ENCODE measurements around the gene CLEC4F.

CLEC4F gene

GRCh38 chr2:70779911-70780545 is 40.4 kb downstream of the CLEC4F start:
- FAIRE-seq, result no peak

DNA sequence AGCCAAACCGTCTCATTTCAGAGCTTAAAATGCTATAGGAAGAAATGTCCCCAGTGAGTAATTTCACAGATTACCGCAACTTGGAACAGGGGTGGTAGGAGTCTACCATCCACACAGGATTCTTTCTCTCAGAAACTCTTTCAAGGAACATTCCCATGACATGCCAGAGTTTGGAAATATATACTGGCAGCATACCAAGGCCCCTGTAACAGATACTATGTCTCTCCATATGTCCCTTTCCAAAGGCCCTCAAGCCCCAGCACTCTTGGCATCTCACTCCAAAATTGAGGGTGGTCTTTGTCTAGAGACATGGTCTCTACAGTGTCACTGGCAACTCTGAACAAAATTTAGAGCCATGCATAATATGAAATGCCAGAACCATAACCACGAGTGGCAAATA is 40.9 kb downstream of the CLEC4F start:
- no peak for FAIRE-seq

- FAIRE-seq, result no peak
Observed at GRCh38 chr2:70778676-70779075, 41.7 kb downstream of the CLEC4F start.

DNA sequence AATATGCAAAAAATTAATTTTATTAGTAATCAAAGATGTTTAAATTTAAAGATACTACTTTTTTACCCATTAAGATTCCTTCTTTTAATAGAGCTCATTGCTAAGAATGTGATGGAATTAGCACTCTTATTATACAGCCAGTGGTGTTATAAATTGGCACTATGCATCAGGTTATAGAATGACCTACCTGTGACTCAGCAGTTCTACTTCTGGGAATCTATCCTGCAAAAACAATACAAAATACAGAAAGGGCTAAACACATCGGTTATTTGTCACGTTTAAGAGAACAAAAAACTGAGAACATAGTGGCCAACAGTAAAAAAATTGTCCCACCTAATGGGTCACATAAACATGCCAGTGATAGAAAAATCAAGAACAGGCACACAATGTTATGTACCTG is 42.9 kb downstream of the CLEC4F start:
- FAIRE-seq, result no peak

GRCh38 chr2:70776266-70776665 is 44.1 kb downstream of the CLEC4F start:
- no peak for FAIRE-seq

DNA sequence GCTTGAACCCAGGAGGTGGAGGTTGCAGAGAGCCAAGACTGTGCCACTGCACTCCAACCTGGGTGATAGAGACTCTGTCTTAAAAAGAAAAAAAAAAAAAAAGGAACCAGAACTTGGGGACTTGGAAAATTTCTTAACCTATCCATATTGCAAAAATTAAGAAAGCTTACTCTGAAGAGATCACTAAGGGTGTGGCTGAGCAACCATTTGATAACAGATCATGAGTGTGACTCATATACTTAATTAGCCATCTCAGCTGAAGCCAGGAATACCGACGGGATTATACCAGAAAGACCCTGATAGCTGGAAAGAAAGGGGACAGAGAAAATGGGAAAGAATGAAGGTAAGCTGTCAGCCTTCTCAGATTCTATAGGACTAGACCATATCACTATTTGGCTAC is 45.3 kb downstream of the CLEC4F start:
- FAIRE-seq, result no peak

DNA sequence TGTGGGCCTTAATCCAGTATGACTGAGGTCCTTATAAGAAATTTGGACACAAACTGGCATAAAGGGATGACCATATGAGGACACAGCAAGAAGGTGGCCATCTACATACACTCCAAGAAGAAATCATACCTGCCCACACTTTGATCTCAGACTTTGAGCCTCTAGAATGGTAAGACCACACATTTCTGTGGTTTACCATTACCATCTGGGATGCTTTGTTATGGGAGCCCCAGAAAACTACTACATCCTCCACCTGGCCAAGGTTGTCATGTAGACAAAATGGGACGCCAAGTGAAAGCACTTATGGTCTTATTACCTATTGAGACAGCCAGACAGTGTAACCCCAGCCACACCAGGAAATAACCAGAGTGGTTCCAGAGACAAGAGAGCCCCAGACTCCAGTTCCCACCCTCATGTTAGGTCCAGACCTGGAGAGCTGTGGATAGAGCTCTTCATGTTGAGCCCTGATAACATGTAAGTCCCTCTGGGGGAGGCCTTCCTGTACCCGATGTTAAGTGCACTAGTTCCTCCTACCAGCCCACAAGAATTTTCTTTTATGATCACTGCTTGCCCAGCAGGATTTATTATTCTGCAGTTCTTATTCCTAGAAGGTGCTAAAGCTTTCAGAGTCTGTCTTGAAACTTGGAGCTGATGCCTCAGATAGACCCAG is 47.8 kb downstream of the CLEC4F start:
- no peak for FAIRE-seq

DNA sequence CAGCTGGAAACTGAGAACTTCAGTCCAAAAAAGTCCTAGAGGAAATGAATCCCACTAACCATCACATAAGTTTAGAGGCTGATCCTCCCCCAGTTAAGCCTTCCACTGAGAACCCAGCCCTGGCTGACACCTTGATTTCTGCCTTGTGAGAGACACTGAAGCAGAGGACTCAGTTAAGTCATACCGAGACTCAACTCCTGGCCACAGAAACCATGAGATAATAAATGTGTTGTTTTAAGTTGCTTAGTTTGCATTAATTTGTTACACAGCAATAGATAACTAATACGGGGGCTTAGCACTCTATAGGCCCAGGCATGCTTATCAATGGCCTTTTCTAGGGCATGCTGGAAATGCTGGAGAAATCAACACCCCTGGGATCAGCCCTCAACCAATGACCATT is 49.0 kb downstream of the CLEC4F start:
- FAIRE-seq, result no peak

GRCh38 chr2:70769450-70769849 is 50.9 kb downstream of the CLEC4F start:
- no peak for FAIRE-seq

DNA sequence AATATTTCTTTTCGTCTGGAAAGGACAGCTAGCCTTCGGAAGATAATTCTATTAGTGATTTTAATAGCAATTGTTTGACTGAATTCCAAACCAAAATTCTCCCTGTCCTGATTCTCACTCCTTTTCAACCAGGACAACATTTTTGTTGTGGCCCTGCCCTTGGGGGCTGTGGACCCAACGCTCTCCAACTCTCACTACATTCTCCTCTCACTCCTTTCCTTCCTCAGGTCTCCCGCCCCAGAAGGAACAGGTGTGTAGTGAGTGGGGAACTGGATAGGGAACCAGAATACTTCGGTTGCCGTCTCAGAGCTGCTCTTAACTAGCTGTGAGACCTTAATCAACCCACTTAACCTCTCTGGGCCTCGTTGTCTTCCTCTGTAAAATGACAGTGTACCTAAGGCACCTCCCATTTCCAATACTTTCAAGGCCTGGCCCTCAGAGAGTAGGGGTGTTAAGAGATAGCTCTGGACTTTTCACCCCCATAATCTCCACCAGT is 51.8 kb downstream of the CLEC4F start:
- FAIRE-seq, result no peak

- FAIRE-seq, result no peak
Observed at GRCh38 chr2:70767699-70768589, 52.5 kb downstream of the CLEC4F start, which contains the start of gene ADD2. Gene ADD2 (minus strand): TSS chr2:70768200. CDS start chr2:70706408, 61,792 bp downstream.

- FAIRE-seq, result no peak
Observed at GRCh38 chr2:70767079-70767698, 53.2 kb downstream of the CLEC4F start.

DNA sequence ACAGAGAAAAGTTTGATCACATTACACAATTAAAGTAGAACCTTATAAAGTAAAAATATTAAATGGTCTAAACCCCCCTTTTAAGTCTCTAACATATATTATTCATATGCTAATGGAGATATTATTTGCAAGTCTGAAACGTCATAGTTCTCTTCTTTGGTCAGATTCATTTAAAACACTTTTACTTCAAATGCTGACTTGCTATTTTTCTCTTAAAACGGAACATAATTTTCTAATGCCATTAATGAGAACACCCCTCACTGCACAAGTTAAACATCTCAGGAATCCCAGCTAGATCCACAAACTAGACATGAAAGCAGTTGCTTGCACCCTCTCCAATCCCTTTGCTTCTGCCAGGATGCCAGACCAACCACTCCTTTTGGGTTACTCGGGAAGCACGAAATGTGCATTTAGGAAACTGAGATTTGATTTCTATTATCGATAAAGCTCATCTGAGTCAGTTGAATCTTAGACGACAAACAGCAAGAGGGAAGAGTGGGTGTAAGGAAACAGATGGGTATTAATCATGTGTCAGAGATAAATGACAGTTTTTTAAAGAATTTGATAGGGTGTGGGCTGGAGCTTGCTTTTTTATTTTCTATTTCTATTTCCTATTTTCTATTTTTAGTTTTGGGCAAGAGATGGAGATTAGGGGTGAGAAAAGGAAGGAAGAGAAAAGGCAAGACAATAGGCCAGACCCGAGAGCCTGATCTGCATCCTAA is 53.9 kb downstream of the CLEC4F start:
- FAIRE-seq, result no peak

- no peak for FAIRE-seq
Observed at GRCh38 chr2:70765507-70765906, 54.9 kb downstream of the CLEC4F start.

DNA sequence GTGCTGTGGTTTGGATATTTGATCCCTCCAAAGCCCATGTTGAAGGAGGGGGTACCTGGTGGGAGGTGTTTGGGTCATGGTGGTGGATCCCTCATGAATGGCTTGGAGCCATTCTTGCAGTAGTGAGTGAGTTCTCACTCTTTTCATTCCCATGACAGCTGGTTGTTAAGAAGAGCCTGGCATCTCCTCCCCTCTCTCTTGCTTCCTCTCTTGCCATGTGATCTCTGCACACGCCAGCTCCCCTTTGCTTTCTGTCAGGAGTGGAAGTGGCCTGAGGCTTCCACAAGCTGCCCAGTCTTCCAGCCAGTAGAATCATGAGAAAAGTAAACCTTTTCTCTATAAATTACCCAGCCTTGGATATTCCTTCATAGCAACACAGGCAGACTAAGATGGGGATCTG is 61.0 kb downstream of the CLEC4F start:
- FAIRE-seq, result no peak

All from TTC549 (cell line).